ENCODE results near the gene WDR64.
"Not testable (repeated sequence)": the region's sequence is repeated elsewhere in the genome, so short reads cannot be mapped to it uniquely, and the experiment has no call there.

- TF ChIP-seq CTCF (conservative IDR thresholded peaks at IDR 0.05); EZH2 (IDR thresholded peaks at IDR 0.05; ENCODE audit: low read depth): not testable (repeated sequence)
Observed at GRCh38 chr1:241659016-241659415, 6.9 kb downstream of the WDR64 start.
